ENCODE data around the gene FRAT2. TPM values are rescaled to one million over a fixed set of nuclear protein-coding genes. Genes with fewer than 3 reads are reported as not detected.

FRAT2 gene
- total and polyA plus RNA-seq, 2 donors: 13.1 to 17.5 TPM

- 97% methylated on average over 10 of the region's 10 CpGs for WGBS
- H3K27ac ChIP-seq (ENCODE audit: low read depth in 1 of 2, low read length in 1 of 2): no peak overlapping the region
Measured at GRCh38 chr10:97373456-97373855, 38.9 kb upstream of the FRAT2 start.

GRCh38 chr10:97372233-97372875 is 37.8 kb upstream of the FRAT2 start:
- 98% methylated on average over 7 of the region's 7 CpGs for WGBS
- no peak for DNase-seq (ENCODE audit: low read depth in 6 of 9, low spot score in 9 of 9)
- Histone ChIP-seq H3K36me3 (ENCODE audit: control insufficient read depth in 2 of 2, insufficient read depth in 2 of 2, low read length in 1 of 2) (peaks cover 29 to 43% of the 10 kb centered on the region in 2 donors), H3K4me3 (ENCODE audit: low read length in 2 of 2) (no peak overlapping the region), H3K9me3 (ENCODE audit: control insufficient read depth in 2 of 2, insufficient read depth in 1 of 2, low read length in 1 of 2) (no peaks in the 10 kb centered on the region), H3K27ac (ENCODE audit: low read depth in 1 of 2, low read length in 1 of 2) (no peak overlapping the region), H3K4me1 (ENCODE audit: control insufficient read depth in 2 of 2, insufficient read depth in 2 of 2, low read length in 2 of 2) (no peaks in the 10 kb centered on the region), H3K27me3 (ENCODE audit: control insufficient read depth in 2 of 2, insufficient read depth in 1 of 2, low read length in 1 of 2) (no peaks in the 10 kb centered on the region)

More at GRCh38 chr10:97373456-97373855, 38.9 kb upstream of the FRAT2 start:
- H3K4me3 ChIP-seq (ENCODE audit: low read length in 2 of 2): no peak overlapping the region
- H3K36me3 ChIP-seq (ENCODE audit: control insufficient read depth in 2 of 2, insufficient read depth in 2 of 2, low read length in 1 of 2): peaks cover 32 to 45% of the 10 kb centered on the region in 2 donors
- DNase-seq (ENCODE audit: low read depth in 6 of 9, low spot score in 9 of 9): no peak
- no peaks in the 10 kb centered on the region for H3K27me3 ChIP-seq (ENCODE audit: control insufficient read depth in 2 of 2, insufficient read depth in 1 of 2, low read length in 1 of 2)
- H3K4me1 ChIP-seq (ENCODE audit: control insufficient read depth in 2 of 2, insufficient read depth in 2 of 2, low read length in 2 of 2): no peaks in the 10 kb centered on the region
- no peaks in the 10 kb centered on the region for H3K9me3 ChIP-seq (ENCODE audit: control insufficient read depth in 2 of 2, insufficient read depth in 1 of 2, low read length in 1 of 2)

- WGBS: 98% methylated on average over 7 of the region's 7 CpGs
- Histone ChIP-seq H3K36me3 (ENCODE audit: control insufficient read depth in 2 of 2, insufficient read depth in 2 of 2, low read length in 1 of 2) (peaks cover 29 to 44% of the 10 kb centered on the region in 2 donors), H3K4me3 (ENCODE audit: low read length in 2 of 2) (no peak overlapping the region), H3K4me1 (ENCODE audit: control insufficient read depth in 2 of 2, insufficient read depth in 2 of 2, low read length in 2 of 2) (no peaks in the 10 kb centered on the region), H3K9me3 (ENCODE audit: control insufficient read depth in 2 of 2, insufficient read depth in 1 of 2, low read length in 1 of 2) (no peaks in the 10 kb centered on the region), H3K27ac (ENCODE audit: low read depth in 1 of 2, low read length in 1 of 2) (no peak overlapping the region), H3K27me3 (ENCODE audit: control insufficient read depth in 2 of 2, insufficient read depth in 1 of 2, low read length in 1 of 2) (no peaks in the 10 kb centered on the region)
- no peak for DNase-seq (ENCODE audit: low read depth in 6 of 9, low spot score in 9 of 9)
Measured at GRCh38 chr10:97371696-97372095, 37.2 kb upstream of the FRAT2 start.

GRCh38 chr10:97367126-97367649 is 32.7 kb upstream of the FRAT2 start:
- DNase-seq (ENCODE audit: low read depth in 6 of 9, low spot score in 9 of 9): no peak
- no peak overlapping the region for H3K27ac ChIP-seq (ENCODE audit: low read depth in 1 of 2, low read length in 1 of 2)
- H3K4me1 ChIP-seq (ENCODE audit: control insufficient read depth in 2 of 2, insufficient read depth in 2 of 2, low read length in 2 of 2): no peaks in the 10 kb centered on the region
- no peaks in the 10 kb centered on the region for H3K27me3 ChIP-seq (ENCODE audit: control insufficient read depth in 2 of 2, insufficient read depth in 1 of 2, low read length in 1 of 2)
- no peak overlapping the region for H3K4me3 ChIP-seq (ENCODE audit: low read length in 2 of 2)
- no peaks in the 10 kb centered on the region for H3K9me3 ChIP-seq (ENCODE audit: control insufficient read depth in 2 of 2, insufficient read depth in 1 of 2, low read length in 1 of 2)
- peaks cover 30 to 39% of the 10 kb centered on the region in 2 donors for H3K36me3 ChIP-seq (ENCODE audit: control insufficient read depth in 2 of 2, insufficient read depth in 2 of 2, low read length in 1 of 2)
- WGBS: 98% methylated on average over 12 of the region's 12 CpGs

GRCh38 chr10:97366572-97366971 is 32.0 kb upstream of the FRAT2 start:
- H3K36me3 ChIP-seq (ENCODE audit: control insufficient read depth in 2 of 2, insufficient read depth in 2 of 2, low read length in 1 of 2): peaks cover 30 to 34% of the 10 kb centered on the region in 2 donors
- no peak overlapping the region for H3K4me3 ChIP-seq (ENCODE audit: low read length in 2 of 2)
- H3K27ac ChIP-seq (ENCODE audit: low read depth in 1 of 2, low read length in 1 of 2): no peak overlapping the region
- WGBS: 97% methylated on average over 11 of the region's 11 CpGs
- DNase-seq (ENCODE audit: low read depth in 6 of 9, low spot score in 9 of 9): no peak
- H3K27me3 ChIP-seq (ENCODE audit: control insufficient read depth in 2 of 2, insufficient read depth in 1 of 2, low read length in 1 of 2): no peaks in the 10 kb centered on the region
- H3K4me1 ChIP-seq (ENCODE audit: control insufficient read depth in 2 of 2, insufficient read depth in 2 of 2, low read length in 2 of 2): no peaks in the 10 kb centered on the region
- H3K9me3 ChIP-seq (ENCODE audit: control insufficient read depth in 2 of 2, insufficient read depth in 1 of 2, low read length in 1 of 2): no peaks in the 10 kb centered on the region

GRCh38 chr10:97365761-97366351 is 31.3 kb upstream of the FRAT2 start:
- no peaks in the 10 kb centered on the region for H3K4me1 ChIP-seq (ENCODE audit: control insufficient read depth in 2 of 2, insufficient read depth in 2 of 2, low read length in 2 of 2)
- WGBS: 59% methylated on average over 19 of the region's 19 CpGs
- H3K27me3 ChIP-seq (ENCODE audit: control insufficient read depth in 2 of 2, insufficient read depth in 1 of 2, low read length in 1 of 2): no peaks in the 10 kb centered on the region
- DNase-seq (ENCODE audit: low read depth in 6 of 9, low spot score in 9 of 9): no peak
- H3K9me3 ChIP-seq (ENCODE audit: control insufficient read depth in 2 of 2, insufficient read depth in 1 of 2, low read length in 1 of 2): no peaks in the 10 kb centered on the region
- H3K36me3 ChIP-seq (ENCODE audit: control insufficient read depth in 2 of 2, insufficient read depth in 2 of 2, low read length in 1 of 2): peaks cover 28 to 36% of the 10 kb centered on the region in 2 donors
- peak overlapping the region in 1 of 2 donors; percentile 32 for H3K27ac ChIP-seq (ENCODE audit: low read depth in 1 of 2, low read length in 1 of 2)
- H3K4me3 ChIP-seq (ENCODE audit: low read length in 2 of 2): no peak overlapping the region

GRCh38 chr10:97363071-97363470 is 28.5 kb upstream of the FRAT2 start:
- no peak for DNase-seq (ENCODE audit: low read depth in 6 of 9, low spot score in 9 of 9)
- Histone ChIP-seq H3K27ac (ENCODE audit: low read depth in 1 of 2, low read length in 1 of 2) (no peak overlapping the region), H3K27me3 (ENCODE audit: control insufficient read depth in 2 of 2, insufficient read depth in 1 of 2, low read length in 1 of 2) (no peaks in the 10 kb centered on the region), H3K4me3 (ENCODE audit: low read length in 2 of 2) (no peak overlapping the region), H3K36me3 (ENCODE audit: control insufficient read depth in 2 of 2, insufficient read depth in 2 of 2, low read length in 1 of 2) (peaks cover 20 to 26% of the 10 kb centered on the region in 2 donors), H3K9me3 (ENCODE audit: control insufficient read depth in 2 of 2, insufficient read depth in 1 of 2, low read length in 1 of 2) (no peaks in the 10 kb centered on the region), H3K4me1 (ENCODE audit: control insufficient read depth in 2 of 2, insufficient read depth in 2 of 2, low read length in 2 of 2) (no peaks in the 10 kb centered on the region)
- WGBS: 92% methylated on average over 4 of the region's 4 CpGs

GRCh38 chr10:97362310-97363033 is 27.9 kb upstream of the FRAT2 start:
- no peak for DNase-seq (ENCODE audit: low read depth in 6 of 9, low spot score in 9 of 9)
- H3K9me3 ChIP-seq (ENCODE audit: control insufficient read depth in 2 of 2, insufficient read depth in 1 of 2, low read length in 1 of 2): no peaks in the 10 kb centered on the region
- no peaks in the 10 kb centered on the region for H3K4me1 ChIP-seq (ENCODE audit: control insufficient read depth in 2 of 2, insufficient read depth in 2 of 2, low read length in 2 of 2)
- WGBS: 97% methylated on average over 11 of the region's 11 CpGs
- no peaks in the 10 kb centered on the region for H3K27me3 ChIP-seq (ENCODE audit: control insufficient read depth in 2 of 2, insufficient read depth in 1 of 2, low read length in 1 of 2)
- peaks cover 20 to 26% of the 10 kb centered on the region in 2 donors for H3K36me3 ChIP-seq (ENCODE audit: control insufficient read depth in 2 of 2, insufficient read depth in 2 of 2, low read length in 1 of 2)
- H3K27ac ChIP-seq (ENCODE audit: low read depth in 1 of 2, low read length in 1 of 2): no peak overlapping the region
- no peak overlapping the region for H3K4me3 ChIP-seq (ENCODE audit: low read length in 2 of 2)

- no peak overlapping the region for H3K4me3 ChIP-seq (ENCODE audit: low read length in 2 of 2)
- no peak for DNase-seq (ENCODE audit: low read depth in 6 of 9, low spot score in 9 of 9)
- WGBS: 96% methylated on average over 11 of the region's 11 CpGs
- no peaks in the 10 kb centered on the region for H3K9me3 ChIP-seq (ENCODE audit: control insufficient read depth in 2 of 2, insufficient read depth in 1 of 2, low read length in 1 of 2)
- no peaks in the 10 kb centered on the region for H3K27me3 ChIP-seq (ENCODE audit: control insufficient read depth in 2 of 2, insufficient read depth in 1 of 2, low read length in 1 of 2)
- H3K4me1 ChIP-seq (ENCODE audit: control insufficient read depth in 2 of 2, insufficient read depth in 2 of 2, low read length in 2 of 2): no peaks in the 10 kb centered on the region
- H3K27ac ChIP-seq (ENCODE audit: low read depth in 1 of 2, low read length in 1 of 2): no peak overlapping the region
- peaks cover 24 to 29% of the 10 kb centered on the region in 2 donors for H3K36me3 ChIP-seq (ENCODE audit: control insufficient read depth in 2 of 2, insufficient read depth in 2 of 2, low read length in 1 of 2)
Measured at GRCh38 chr10:97361537-97361901, 27.0 kb upstream of the FRAT2 start.
